ENCODE data around the gene TPD52L2. TPM values are rescaled to one million over a fixed set of nuclear protein-coding genes. Genes with fewer than 3 reads are reported as not detected.
A peak's percentile ranks its signal among the peaks of the same experiment; 100 is the strongest.

The TPD52L2 gene
- total RNA-seq, 1 donor from 2014 or later = 57.4 TPM

DNA sequence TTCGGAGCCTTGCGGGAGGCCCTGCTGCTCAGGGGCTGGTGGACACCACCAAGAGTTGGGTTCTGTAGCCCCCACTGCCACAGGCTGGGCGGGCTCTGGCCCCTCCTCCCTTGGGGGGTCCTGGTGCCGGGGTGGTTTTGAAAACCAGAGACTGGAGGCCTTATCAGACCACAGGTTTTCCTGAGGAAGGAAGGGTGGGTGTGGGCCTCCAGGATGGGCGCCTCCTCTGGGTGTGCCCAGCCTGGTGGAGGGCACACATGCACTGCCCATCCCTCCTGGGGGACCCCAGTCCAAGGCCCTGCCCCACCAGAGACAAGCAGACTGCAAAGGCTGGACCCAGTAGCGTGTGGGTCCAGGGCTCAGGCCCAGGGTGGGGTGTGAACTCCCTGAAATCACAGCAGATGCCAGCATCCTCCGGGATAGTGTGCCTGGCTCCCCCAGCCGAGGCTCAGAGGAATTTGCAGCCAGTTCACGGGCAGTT, 20.5 kb upstream of the TPD52L2 start:
- no peak for DNase-seq (ENCODE audit: low read depth, low spot score)
- peak overlapping the region; percentile 54 for H3K4me3 Mint-ChIP-seq
- H3K9me3 Mint-ChIP-seq = no peaks in the 10 kb centered on the region
- H3K4me1 Mint-ChIP-seq = peaks cover 4% of the 10 kb centered on the region
- no peaks in the 10 kb centered on the region for H3K36me3 Mint-ChIP-seq (ENCODE audit: low read depth)
- H3K27ac Mint-ChIP-seq (ENCODE audit: unreplicated experiment) = no peak overlapping the region
- TF ChIP-seq, protein P1, sequence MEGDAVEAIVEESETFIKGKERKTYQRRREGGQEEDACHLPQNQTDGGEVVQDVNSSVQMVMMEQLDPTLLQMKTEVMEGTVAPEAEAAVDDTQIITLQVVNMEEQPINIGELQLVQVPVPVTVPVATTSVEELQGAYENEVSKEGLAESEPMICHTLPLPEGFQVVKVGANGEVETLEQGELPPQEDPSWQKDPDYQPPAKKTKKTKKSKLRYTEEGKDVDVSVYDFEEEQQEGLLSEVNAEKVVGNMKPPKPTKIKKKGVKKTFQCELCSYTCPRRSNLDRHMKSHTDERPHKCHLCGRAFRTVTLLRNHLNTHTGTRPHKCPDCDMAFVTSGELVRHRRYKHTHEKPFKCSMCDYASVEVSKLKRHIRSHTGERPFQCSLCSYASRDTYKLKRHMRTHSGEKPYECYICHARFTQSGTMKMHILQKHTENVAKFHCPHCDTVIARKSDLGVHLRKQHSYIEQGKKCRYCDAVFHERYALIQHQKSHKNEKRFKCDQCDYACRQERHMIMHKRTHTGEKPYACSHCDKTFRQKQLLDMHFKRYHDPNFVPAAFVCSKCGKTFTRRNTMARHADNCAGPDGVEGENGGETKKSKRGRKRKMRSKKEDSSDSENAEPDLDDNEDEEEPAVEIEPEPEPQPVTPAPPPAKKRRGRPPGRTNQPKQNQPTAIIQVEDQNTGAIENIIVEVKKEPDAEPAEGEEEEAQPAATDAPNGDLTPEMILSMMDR (conservative IDR thresholded peaks at IDR 0.05) = no peak
- no peaks in the 10 kb centered on the region for H3K27me3 Mint-ChIP-seq (ENCODE audit: low read depth)

DNA sequence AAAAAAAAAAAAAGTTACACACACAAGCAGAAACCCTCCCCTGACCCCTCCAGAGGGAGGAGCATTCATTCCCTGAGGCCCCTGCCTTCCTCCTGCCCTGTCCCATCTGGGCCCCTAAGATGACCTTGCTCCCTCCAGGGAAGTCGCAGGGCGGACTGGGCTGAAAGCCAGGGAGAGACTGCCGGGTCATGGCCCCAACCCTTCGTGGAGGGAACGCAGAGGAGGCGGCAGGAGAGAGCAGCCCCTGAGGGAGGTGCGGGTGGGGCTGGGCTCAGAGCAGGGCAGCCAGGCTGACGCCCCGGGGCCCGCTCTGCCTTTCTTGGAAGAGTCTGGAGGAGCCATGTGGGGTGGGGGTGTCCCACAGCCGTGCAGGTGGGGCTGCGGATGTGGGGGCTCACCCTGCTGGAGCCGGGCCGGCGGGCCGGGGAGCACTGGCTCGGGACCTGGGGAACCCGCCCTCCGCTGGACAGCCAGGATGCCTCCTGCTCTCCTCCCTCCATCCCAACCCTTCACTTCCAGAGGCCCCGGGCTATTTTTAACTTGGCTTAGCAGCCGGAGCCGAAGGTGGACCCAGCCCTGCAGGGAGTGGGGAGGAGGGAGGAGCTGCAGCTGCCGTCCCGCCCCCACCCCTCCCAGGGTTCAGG, 18.8 kb upstream of the TPD52L2 start:
- TF ChIP-seq, protein P1 (conservative IDR thresholded peaks at IDR 0.05) = no peak
- Mint-ChIP-seq H3K36me3 (ENCODE audit: low read depth) (no peaks in the 10 kb centered on the region), H3K9me3 (no peaks in the 10 kb centered on the region), H3K4me3 (peak overlapping the region; percentile 67), H3K27me3 (ENCODE audit: low read depth) (no peaks in the 10 kb centered on the region), H3K27ac (ENCODE audit: unreplicated experiment) (no peak overlapping the region), H3K4me1 (peaks cover 7% of the 10 kb centered on the region)
- no peak for DNase-seq (ENCODE audit: low read depth, low spot score)

DNA sequence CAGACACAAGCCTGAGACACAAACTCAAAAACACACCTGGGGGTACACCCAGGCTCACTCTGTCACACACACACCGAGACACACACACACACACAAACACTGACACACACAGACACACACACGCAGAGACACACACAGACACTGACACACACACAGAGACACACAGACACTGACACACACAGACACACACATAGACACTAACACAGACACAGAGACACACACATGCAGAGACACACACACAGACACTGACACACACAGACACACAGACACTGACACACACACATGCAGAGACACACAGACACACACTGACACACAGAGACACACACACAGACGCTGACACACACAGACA, 18.2 kb upstream of the TPD52L2 start:
- Mint-ChIP-seq H3K4me1 (peaks cover 8% of the 10 kb centered on the region), H3K27me3 (ENCODE audit: low read depth) (no peaks in the 10 kb centered on the region), H3K4me3 (no peak overlapping the region), H3K36me3 (ENCODE audit: low read depth) (no peaks in the 10 kb centered on the region), H3K9me3 (no peaks in the 10 kb centered on the region), H3K27ac (ENCODE audit: unreplicated experiment) (no peak overlapping the region)
- TF ChIP-seq, protein P1 (conservative IDR thresholded peaks at IDR 0.05) = no peak
- DNase-seq (ENCODE audit: low read depth, low spot score) = no peak

DNA sequence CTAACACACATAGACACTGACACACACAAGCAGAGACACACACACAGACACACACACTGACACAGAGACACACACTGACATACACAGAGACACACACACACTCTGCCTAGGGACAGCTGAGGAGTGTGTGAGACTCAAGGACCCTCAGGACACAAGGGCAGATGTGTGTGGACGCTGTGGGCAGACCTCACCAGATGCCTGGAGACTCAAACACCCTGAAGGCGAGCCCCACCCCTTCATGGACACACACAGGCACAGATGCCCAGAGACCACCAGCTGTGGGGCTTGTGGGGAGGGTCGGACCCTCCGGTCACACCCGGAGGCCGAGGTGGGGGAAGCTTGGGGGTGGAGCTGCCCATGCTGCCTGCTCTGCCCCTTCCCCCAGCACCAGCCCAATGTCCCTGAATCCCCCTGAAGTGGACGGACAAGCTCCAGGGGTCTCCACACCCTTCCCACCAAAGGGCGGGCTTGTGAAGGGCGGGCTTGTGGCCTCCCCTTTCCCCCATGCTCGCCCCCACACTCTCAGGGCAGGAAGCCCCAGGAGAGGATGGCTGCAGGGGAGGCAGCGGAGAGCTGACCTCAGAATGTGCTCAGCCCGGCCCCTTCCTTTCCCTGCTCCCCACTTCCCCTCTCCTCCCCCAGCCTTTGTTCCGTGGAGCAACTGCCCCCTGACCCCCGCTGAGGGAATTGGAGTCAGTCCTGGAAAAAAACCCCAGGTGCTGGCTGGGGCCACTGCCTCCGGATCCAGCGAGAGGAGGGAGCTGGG, 17.6 kb upstream of the TPD52L2 start:
- DNase-seq (ENCODE audit: low read depth, low spot score) = no peak

DNA sequence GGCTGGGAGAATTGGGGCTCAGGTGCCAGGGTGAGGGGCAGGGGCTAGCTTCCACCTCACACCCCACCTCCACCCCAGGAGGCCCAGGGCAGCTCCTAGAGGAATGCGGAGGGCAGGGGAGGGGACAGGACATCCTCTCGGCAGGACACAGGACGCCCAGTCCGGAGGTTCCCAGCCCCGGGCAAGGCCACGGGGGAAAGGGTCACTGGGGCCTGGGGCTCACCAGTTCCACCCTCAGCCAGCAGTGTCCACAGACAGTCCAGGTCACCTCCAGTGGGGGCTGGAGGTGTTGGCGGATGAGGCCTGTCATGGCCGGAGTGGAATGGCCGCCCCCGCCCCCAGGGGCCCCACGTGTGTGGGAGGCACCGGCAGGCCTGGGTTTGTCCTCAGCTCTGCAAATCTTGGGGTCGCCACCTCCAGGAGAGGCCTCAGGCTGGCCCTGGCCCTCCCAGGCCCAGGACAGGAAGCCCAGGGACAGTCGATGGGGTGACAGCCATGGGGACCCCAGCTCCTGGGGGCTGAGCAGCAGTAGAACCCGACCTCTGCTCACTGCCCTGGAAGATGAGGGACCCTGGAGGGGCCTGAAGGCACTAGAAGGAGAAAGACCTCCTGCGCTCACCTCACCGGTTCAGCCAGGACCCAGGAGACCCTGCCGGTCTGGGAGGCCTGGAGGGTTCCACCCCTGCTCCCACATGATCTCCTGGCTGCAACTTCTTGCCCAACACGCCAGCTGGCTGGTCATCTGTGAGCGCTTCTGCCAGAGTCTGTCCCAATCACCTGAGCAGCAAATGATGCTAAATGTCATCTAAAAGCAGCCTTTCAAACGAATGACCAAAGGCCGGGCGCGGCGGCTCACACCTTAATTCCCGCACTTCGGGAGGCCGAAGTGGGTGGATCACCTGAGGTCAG, 16.8 kb upstream of the TPD52L2 start:
- H3K27me3 Mint-ChIP-seq (ENCODE audit: low read depth) = no peaks in the 10 kb centered on the region
- no peak for DNase-seq (ENCODE audit: low read depth, low spot score)
- H3K27ac Mint-ChIP-seq (ENCODE audit: unreplicated experiment) = no peak overlapping the region
- no peak overlapping the region for H3K4me3 Mint-ChIP-seq
- no peaks in the 10 kb centered on the region for H3K9me3 Mint-ChIP-seq
- H3K4me1 Mint-ChIP-seq = peaks cover 8% of the 10 kb centered on the region
- TF ChIP-seq, protein P1 (conservative IDR thresholded peaks at IDR 0.05) = no peak
- H3K36me3 Mint-ChIP-seq (ENCODE audit: low read depth) = no peaks in the 10 kb centered on the region

More for the DNA sequence above, 17.6 kb upstream of the TPD52L2 start:
- no peaks in the 10 kb centered on the region for H3K9me3 Mint-ChIP-seq
- H3K4me1 Mint-ChIP-seq = peaks cover 8% of the 10 kb centered on the region
- no peaks in the 10 kb centered on the region for H3K27me3 Mint-ChIP-seq (ENCODE audit: low read depth)
- no peak overlapping the region for H3K4me3 Mint-ChIP-seq
- no peak overlapping the region for H3K27ac Mint-ChIP-seq (ENCODE audit: unreplicated experiment)
- no peaks in the 10 kb centered on the region for H3K36me3 Mint-ChIP-seq (ENCODE audit: low read depth)
- TF ChIP-seq, protein P1 (conservative IDR thresholded peaks at IDR 0.05) = no peak
